GM23248 (cell line): Measurements from ENCODE around the gene PARP9. TPM values are rescaled to one million over a fixed set of nuclear protein-coding genes. Genes with fewer than 3 reads are reported as not detected.

Experiments
- DNase-seq: peaks from one replicate; pipeline ENCODE4 v3.0.0-alpha.2; 2015
- H2AFZ ChIP-seq: fragments of 200-600 bp; sonication (generic); 2 replicates; pipeline ENCODE4 v1.6.1; 2016; ENCODE audit warnings: antibody characterized with exemption
- H3F3A ChIP-seq: fragments of 200-600 bp; sonication (generic); 2 replicates; pipeline ENCODE4 v1.6.1; 2016; ENCODE audit warnings: mild to moderate bottlenecking, antibody characterized with exemption, mixed run types; ENCODE audit not compliant: insufficient read depth
- H3K27ac ChIP-seq: fragments of 200-600 bp; sonication (generic); 2 replicates; pipeline ENCODE4 v1.5.1; 2016; ENCODE audit warnings: mild to moderate bottlenecking
- H3K27me3 ChIP-seq: fragments of 200-600 bp; sonication (generic); replicated peaks from 2 replicates; pipeline ENCODE4 v1.6.1; 2016; ENCODE audit warnings: mild to moderate bottlenecking; ENCODE audit not compliant: insufficient read depth
- H3K36me3 ChIP-seq: fragments of 200-600 bp; sonication (generic); 2 replicates; pipeline ENCODE4 v1.6.1; 2016; ENCODE audit warnings: low read depth, mild to moderate bottlenecking
- H3K4me1 ChIP-seq: fragments of 200-600 bp; sonication (generic); 2 replicates; pipeline ENCODE4 v1.6.1; 2016; ENCODE audit warnings: mild to moderate bottlenecking; ENCODE audit not compliant: insufficient read depth
- H3K4me2 ChIP-seq: fragments of 200-600 bp; sonication (generic); one replicate; pipeline ENCODE4 v1.6.1; 2016; ENCODE audit warnings: mild to moderate bottlenecking; ENCODE audit not compliant: unreplicated experiment
- H3K4me3 ChIP-seq: fragments of 200-600 bp; sonication (generic); 2 replicates; pipeline ENCODE4 v1.5.1; 2016; ENCODE audit warnings: mild to moderate bottlenecking
- H3K79me2 ChIP-seq: fragments of 200-600 bp; sonication (generic); 2 replicates; pipeline ENCODE4 v1.6.1; 2016; ENCODE audit warnings: mild to moderate bottlenecking; ENCODE audit not compliant: insufficient read depth
- H3K9ac ChIP-seq: fragments of 200-600 bp; sonication (generic); 2 replicates; pipeline ENCODE4 v1.6.1; 2016; ENCODE audit warnings: mild to moderate bottlenecking
- H3K9me2 ChIP-seq: fragments of 200-600 bp; sonication (generic); 2 replicates; pipeline ENCODE4 v1.6.1; 2016; ENCODE audit warnings: mixed run types, mild to moderate bottlenecking, moderate library complexity; ENCODE audit not compliant: insufficient read depth
- H3K9me3 ChIP-seq: fragments of 200-600 bp; sonication (generic); one replicate; pipeline ENCODE4 v1.6.1; 2017; ENCODE audit warnings: low read depth
- H4K20me1 ChIP-seq: fragments of 200-600 bp; sonication (generic); 2 replicates; pipeline ENCODE4 v1.6.0; 2016; ENCODE audit not compliant: insufficient read depth
- EZH2 ChIP-seq: fragments of 200-600 bp; sonication (generic); IDR thresholded peaks from 2 replicates; pipeline ENCODE4 v1.6.1; 2018; ENCODE audit warnings: antibody characterized with exemption, mild to moderate bottlenecking; ENCODE audit not compliant: insufficient read depth, poor library complexity, severe bottlenecking
- EZH2phosphoT487 ChIP-seq: fragments of 200-600 bp; sonication (generic); IDR thresholded peaks from 2 replicates; pipeline ENCODE4 v1.6.1; 2018; ENCODE audit warnings: antibody characterized with exemption, moderate library complexity, mild to moderate bottlenecking, low read depth; ENCODE audit not compliant: insufficient read depth
- WGBS, 2 experiments: methylation state at CpG; one replicate each; pipeline ENCODE4 v1.1.6; 2015 to 2017; ENCODE audit warnings: low lambda C conversion rate in 2 of 2, low coverage in 1 of 2; ENCODE audit errors: missing lambda C conversion rate in 2 of 2; 5-methylcytosine and 5-hydroxymethylcytosine counted together
- in situ Hi-C: fragments of 300-500 bp; cut with MboI; formaldehyde crosslinking; loops from 2 replicates; pipeline ENCODE4 v1.15.0; 2020
- polyA plus RNA-seq: library from polyadenylated mRNA; unstranded; fragments of >200 nt; fragmentation: Nextera tagmentation; extraction: Ambion mirVana; gene quantifications from 2 replicates; pipeline ENCODE4 v1.2.1, GENCODE V29; 2016
- small RNA-seq: library from RNA; depleted of rRNA; stranded (forward); fragments of <200 nt; gene quantifications from one replicate; pipeline ENCODE3, GENCODE V24; 2014; ENCODE audit warnings: low read depth, low replicate concordance
- total RNA-seq: library from RNA; depleted of rRNA; stranded (reverse); fragments of >200 nt; shearing (Covaris generic); gene quantifications from 2 replicates; pipeline ENCODE4 v1.2.3, GENCODE V29; 2014; rRNA removed

The PARP9 gene
- total and polyA plus RNA-seq, 2 experiments from 2014 or later, result 13.7 to 16.4 TPM

- peak; percentile 50 for DNase-seq
- Histone ChIP-seq H3K79me2 (peaks cover 91% of the 10 kb centered on the region), H3F3A (peaks cover 30% of the 10 kb centered on the region), H3K36me3 (peaks cover 40% of the 10 kb centered on the region), H3K27ac (no peak overlapping the region), H3K4me3 (no peak overlapping the region), H3K27me3 (no peaks in the 10 kb centered on the region), H3K4me1 (peaks cover 18% of the 10 kb centered on the region), H4K20me1 (peaks cover 29% of the 10 kb centered on the region), H3K9me3 (no peaks in the 10 kb centered on the region), H3K9me2 (no peaks in the 10 kb centered on the region), H3K9ac (no peak overlapping the region), H2AFZ (no peak overlapping the region), H3K4me2 (no peak overlapping the region)
- TF ChIP-seq EZH2phosphoT487 (0 out of 2 replicates have a peak, but pooled peaks have one; percentile 59), EZH2 (no peak)
- in situ Hi-C loops, result no loop called here
- 52% methylated on average over 3 of the region's 3 CpGs for WGBS, 2 experiments
These were observed 70.8 kb downstream of the PARP9 start for GRCh38 chr3:122493296-122493695.

DNA sequence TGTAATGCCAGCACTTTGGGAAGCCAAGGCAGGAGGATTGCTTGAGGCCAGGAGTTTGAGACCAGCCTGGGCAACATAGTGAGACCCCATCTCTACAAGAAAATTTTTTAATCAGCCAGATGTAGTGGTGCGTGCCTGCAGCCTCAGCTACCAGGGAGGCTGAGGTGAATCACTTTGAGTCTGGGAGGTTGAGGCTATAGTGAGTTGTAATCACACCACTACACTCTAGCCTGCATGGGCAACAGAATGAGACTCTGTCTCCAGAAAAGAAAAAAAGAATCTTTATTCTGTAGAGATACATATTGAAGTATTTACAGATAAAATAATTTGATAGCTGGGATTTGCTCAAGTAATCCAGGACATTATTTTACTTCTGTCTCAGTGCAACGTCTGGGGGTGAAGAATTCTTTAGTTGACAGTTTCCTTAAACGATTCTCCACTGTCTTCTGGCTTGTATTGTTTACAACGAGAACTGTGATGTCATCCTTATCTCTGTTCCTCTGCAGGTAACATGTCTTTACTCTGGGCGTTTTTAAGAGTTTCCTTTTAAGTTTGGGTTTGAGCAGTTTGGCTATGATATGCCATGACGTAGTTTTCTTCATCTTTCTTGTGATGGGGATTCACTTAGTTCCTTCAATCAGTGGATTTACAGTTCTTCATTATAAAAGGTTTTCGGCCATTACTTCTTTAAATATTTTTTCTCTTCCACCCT lies 75.7 kb downstream of the PARP9 start:
- H4K20me1 ChIP-seq, result peaks cover 21% of the 10 kb centered on the region
- TF ChIP-seq EZH2, result no peak
- TF ChIP-seq EZH2phosphoT487, result no peak
- peaks cover 17% of the 10 kb centered on the region for H3F3A ChIP-seq
- no peaks in the 10 kb centered on the region for H3K9me3 ChIP-seq
- no peak for DNase-seq
- no peak overlapping the region for H3K4me2 ChIP-seq
- peaks cover 22% of the 10 kb centered on the region for H3K4me1 ChIP-seq
- no peaks in the 10 kb centered on the region for H3K9me2 ChIP-seq
- H3K79me2 ChIP-seq, result peaks cover 96% of the 10 kb centered on the region
- H3K36me3 ChIP-seq, result peaks cover 20% of the 10 kb centered on the region
- H3K4me3 ChIP-seq, result no peak overlapping the region
- 80 to 86% methylated on average over 7 of the region's 7 CpGs for WGBS, 2 experiments
- in situ Hi-C loops, result no loop called here
- no peak overlapping the region for H3K9ac ChIP-seq
- no peaks in the 10 kb centered on the region for H3K27me3 ChIP-seq
- no peak overlapping the region for H3K27ac ChIP-seq
- no peak overlapping the region for H2AFZ ChIP-seq

GRCh38 chr3:122484985-122485384 lies 79.1 kb downstream of the PARP9 start:
- H3K27ac ChIP-seq, result no peak overlapping the region
- peaks cover 22% of the 10 kb centered on the region for H3F3A ChIP-seq
- H3K9me3 ChIP-seq, result no peaks in the 10 kb centered on the region
- H2AFZ ChIP-seq, result no peak overlapping the region
- no peaks in the 10 kb centered on the region for H3K9me2 ChIP-seq
- in situ Hi-C loops, result no loop called here
- H4K20me1 ChIP-seq, result peaks cover 23% of the 10 kb centered on the region
- H3K79me2 ChIP-seq, result peaks cover 97% of the 10 kb centered on the region
- TF ChIP-seq EZH2phosphoT487 (no peak), EZH2 (no peak)
- peaks cover 35% of the 10 kb centered on the region for H3K4me1 ChIP-seq
- 0 out of 2 replicates have a peak, but pooled peaks cover 4% of the 10 kb centered on the region for H3K36me3 ChIP-seq
- H3K4me3 ChIP-seq, result no peak overlapping the region
- H3K27me3 ChIP-seq, result no peaks in the 10 kb centered on the region
- WGBS, 2 experiments, result 65% methylated on average over 5 of the region's 5 CpGs
- H3K9ac ChIP-seq, result no peak overlapping the region
- peak; percentile 67 for DNase-seq
- H3K4me2 ChIP-seq, result peak overlapping the region; percentile 10

DNA sequence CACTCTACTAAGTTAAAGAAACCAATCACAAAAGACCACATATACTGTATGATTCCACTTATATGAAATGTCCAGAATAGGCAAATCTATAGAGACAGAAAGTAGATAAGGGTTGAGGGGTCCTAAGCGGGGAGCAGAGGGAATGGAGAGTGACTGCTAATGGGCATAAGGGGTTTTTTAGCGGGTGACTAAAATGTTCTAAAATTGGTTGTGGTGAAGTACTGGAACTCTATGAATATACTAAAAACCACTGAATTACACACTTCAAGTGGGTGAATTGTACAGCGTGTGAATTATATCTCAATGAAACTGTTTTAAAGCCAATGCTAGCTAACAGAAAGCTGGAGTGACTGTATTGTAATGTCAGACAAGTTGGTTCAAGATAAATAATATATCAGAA lies 82.7 kb downstream of the PARP9 start:
- no peaks in the 10 kb centered on the region for H3K27me3 ChIP-seq
- in situ Hi-C loops, result no loop called here
- H3K27ac ChIP-seq, result no peak overlapping the region
- H3K4me1 ChIP-seq, result peaks cover 35% of the 10 kb centered on the region
- TF ChIP-seq EZH2phosphoT487, result no peak
- no peak for TF ChIP-seq EZH2
- no peak overlapping the region for H3K4me2 ChIP-seq
- no peaks in the 10 kb centered on the region for H3K9me3 ChIP-seq
- H3F3A ChIP-seq, result peaks cover 22% of the 10 kb centered on the region
- peaks cover 98% of the 10 kb centered on the region for H3K79me2 ChIP-seq
- no peak for DNase-seq
- no peaks in the 10 kb centered on the region for H3K36me3 ChIP-seq
- peaks cover 33% of the 10 kb centered on the region for H4K20me1 ChIP-seq
- H3K4me3 ChIP-seq, result no peak overlapping the region
- no peak overlapping the region for H2AFZ ChIP-seq
- no peaks in the 10 kb centered on the region for H3K9me2 ChIP-seq
- H3K9ac ChIP-seq, result no peak overlapping the region
- WGBS, 2 experiments, result 96 to 100% methylated on average over 3 of the region's 3 CpGs

Small RNA genes within 50 kb of the gene (small RNA-seq; reads per million reads assigned to genes)
- not detected for gene AC096861.1

Other genes starting within 250 kb of the PARP9 start
- gene CSTA, start 239.1 kb downstream of the PARP9 start, total RNA-seq, result 1.8 and 2.0 TPM in 2 replicates
- gene CSTA, start 239.1 kb downstream of the PARP9 start, polyA plus RNA-seq, result 5.3 and 5.8 TPM in 2 replicates
- gene MIX23, start 181.1 kb downstream of the PARP9 start, total RNA-seq, result 12.3 and 33.1 TPM in 2 replicates
- 22.1 and 22.7 TPM in 2 replicates for gene MIX23, start 181.1 kb downstream of the PARP9 start, polyA plus RNA-seq
- 8.0 and 25.2 TPM in 2 replicates for gene FAM162A, start 180.1 kb downstream of the PARP9 start, total RNA-seq
- 101 TPM in 2 replicates for gene FAM162A, start 180.1 kb downstream of the PARP9 start, polyA plus RNA-seq
- 5.4 and 5.6 TPM in 2 replicates for gene WDR5B, start 148.2 kb downstream of the PARP9 start, total RNA-seq
- gene WDR5B, start 148.2 kb downstream of the PARP9 start, polyA plus RNA-seq, result 3.7 TPM in 2 replicates
- 34.0 and 46.8 TPM in 2 replicates for gene KPNA1, start 49.4 kb downstream of the PARP9 start, total RNA-seq
- 62.6 and 65.2 TPM in 2 replicates for gene KPNA1, start 49.4 kb downstream of the PARP9 start, polyA plus RNA-seq
- gene DTX3L, start within 50 bp of the PARP9 start, total RNA-seq, result 10.1 and 12.9 TPM in 2 replicates
- 7.7 and 9.4 TPM in 2 replicates for gene DTX3L, start within 50 bp of the PARP9 start, polyA plus RNA-seq
- gene PARP15, start 13.3 kb upstream of the PARP9 start, total RNA-seq, result under 0.01 TPM in 1 of 2 replicates, not detected in the other
- gene PARP15, start 13.3 kb upstream of the PARP9 start, polyA plus RNA-seq, result 0.29 TPM in 2 replicates
- gene PARP14, start 116.5 kb upstream of the PARP9 start, total RNA-seq, result 11.6 and 11.7 TPM in 2 replicates
- 4.5 and 5.6 TPM in 2 replicates for gene PARP14, start 116.5 kb upstream of the PARP9 start, polyA plus RNA-seq
- 2.0 and 4.0 TPM in 2 replicates for gene HSPBAP1, start 229.5 kb upstream of the PARP9 start, total RNA-seq
- gene HSPBAP1, start 229.5 kb upstream of the PARP9 start, polyA plus RNA-seq, result 4.3 and 4.7 TPM in 2 replicates
- 18.0 and 24.6 TPM in 2 replicates for gene SLC49A4, start 230.8 kb upstream of the PARP9 start, total RNA-seq
- gene SLC49A4, start 230.8 kb upstream of the PARP9 start, polyA plus RNA-seq, result 13.3 and 13.8 TPM in 2 replicates